Stimulated activated naive CD4-positive, alpha-beta T cell (primary cell): Measurements from ENCODE around the gene ICAM5.
"Not testable (repeated sequence)": the region's sequence is repeated elsewhere in the genome, so short reads cannot be mapped to it uniquely, and the experiment has no call there.

ENCODE experiments used
- DNase-seq, 6 experiments: peaks; one replicate each; lab custom pipeline; 2025; lab: John Stamatoyannopoulos, UW

The ICAM5 gene

GRCh38 chr19:10320602-10321416 lies 31.1 kb downstream of the ICAM5 start:
- no peak for DNase-seq

- DNase-seq = no peak
These were observed 31.7 kb downstream of the ICAM5 start for GRCh38 chr19:10321417-10321797.

- no peak for DNase-seq
These were observed 32.4 kb downstream of the ICAM5 start for GRCh38 chr19:10321874-10322835.

- no peak for DNase-seq
These were observed 36.0 kb downstream of the ICAM5 start for GRCh38 chr19:10325732-10326131.

GRCh38 chr19:10327793-10328192 lies 38.0 kb downstream of the ICAM5 start:
- no peak for DNase-seq

GRCh38 chr19:10328558-10329429 lies 39.0 kb downstream of the ICAM5 start:
- no peak for DNase-seq

- DNase-seq = no peak
These were observed 39.8 kb downstream of the ICAM5 start for GRCh38 chr19:10329555-10329954.

GRCh38 chr19:10332158-10332964 lies 42.6 kb downstream of the ICAM5 start:
- DNase-seq = no peak

GRCh38 chr19:10332965-10333757 lies 43.4 kb downstream of the ICAM5 start, which contains the start of gene RAVER1:
RAVER1 (minus strand) TSS chr19:10333529; CDS start chr19:10333507, 22 bp downstream.
- DNase-seq = peak; percentile 95 to 99 (median 97)

- no peak for DNase-seq
These were observed 44.2 kb downstream of the ICAM5 start for GRCh38 chr19:10333758-10334587.

GRCh38 chr19:10334588-10335351 lies 45.0 kb downstream of the ICAM5 start:
- DNase-seq = peak in 3 of 6 experiments; percentile 11 to 14 (median 12)

- no peak for DNase-seq
These were observed 45.7 kb downstream of the ICAM5 start for GRCh38 chr19:10335352-10335985.

GRCh38 chr19:10336725-10337124 lies 47.0 kb downstream of the ICAM5 start:
- DNase-seq = not testable (repeated sequence)

GRCh38 chr19:10338940-10339339 lies 49.2 kb downstream of the ICAM5 start:
- no peak for DNase-seq

- DNase-seq = peak in 5 of 6 experiments; percentile 26 to 62 (median 39)
These were observed 49.7 kb downstream of the ICAM5 start, which contains the start of gene ICAM3 for GRCh38 chr19:10339380-10339960. ICAM3 (minus strand) TSS chr19:10339624; CDS start chr19:10339614, 10 bp downstream.

- no peak for DNase-seq
These were observed 50.2 kb downstream of the ICAM5 start for GRCh38 chr19:10339977-10340376.

- DNase-seq = no peak
These were observed 53.7 kb downstream of the ICAM5 start for GRCh38 chr19:10343495-10343894.
